HG03571 (cell line): ENCODE results near the gene DYNC1LI1.

Source experiments
- ATAC-seq: cut with Tn5 transposase; IDR thresholded peaks from one replicate; pipeline ENCODE4 v1.9.1; 2021; ENCODE audit not compliant: unreplicated experiment

Gene DYNC1LI1

GRCh38 chr3:32570421-32571191 lies at the start of gene DYNC1LI1:
Gene DYNC1LI1 (minus strand): TSS chr3:32570858. CDS start chr3:32570770, 88 bp downstream.
- peak; percentile 86 for ATAC-seq

- no peak for ATAC-seq
Measured at GRCh38 chr3:32619395-32619794, 48.7 kb upstream of the DYNC1LI1 start.

- no peak for ATAC-seq
Measured at GRCh38 chr3:32616267-32616962, 45.8 kb upstream of the DYNC1LI1 start.

- no peak for ATAC-seq
Measured at GRCh38 chr3:32614956-32615355, 44.3 kb upstream of the DYNC1LI1 start.

- ATAC-seq, result no peak
Measured at GRCh38 chr3:32613183-32613582, 42.5 kb upstream of the DYNC1LI1 start.

GRCh38 chr3:32612547-32612946 lies 41.9 kb upstream of the DYNC1LI1 start:
- no peak for ATAC-seq

- no peak for ATAC-seq
Measured at GRCh38 chr3:32607522-32607921, 36.9 kb upstream of the DYNC1LI1 start.

- ATAC-seq, result no peak
Measured at GRCh38 chr3:32606960-32607359, 36.3 kb upstream of the DYNC1LI1 start.

GRCh38 chr3:32606277-32606676 lies 35.6 kb upstream of the DYNC1LI1 start:
- no peak for ATAC-seq

- no peak for ATAC-seq
Measured at GRCh38 chr3:32603064-32603463, 32.4 kb upstream of the DYNC1LI1 start.

GRCh38 chr3:32602206-32602605 lies 31.5 kb upstream of the DYNC1LI1 start:
- ATAC-seq, result no peak

- ATAC-seq, result no peak
Measured at GRCh38 chr3:32601722-32602121, 31.1 kb upstream of the DYNC1LI1 start.

GRCh38 chr3:32597656-32598055 lies 27.0 kb upstream of the DYNC1LI1 start:
- no peak for ATAC-seq

- ATAC-seq, result no peak
Measured at GRCh38 chr3:32596909-32597369, 26.3 kb upstream of the DYNC1LI1 start.

- ATAC-seq, result no peak
Measured at GRCh38 chr3:32596282-32596908, 25.7 kb upstream of the DYNC1LI1 start.

GRCh38 chr3:32595323-32595722 lies 24.7 kb upstream of the DYNC1LI1 start:
- ATAC-seq, result no peak

- ATAC-seq, result no peak
Measured at GRCh38 chr3:32593903-32594525, 23.4 kb upstream of the DYNC1LI1 start.

- ATAC-seq, result no peak
Measured at GRCh38 chr3:32592696-32593353, 22.2 kb upstream of the DYNC1LI1 start.

- no peak for ATAC-seq
Measured at GRCh38 chr3:32592011-32592410, 21.4 kb upstream of the DYNC1LI1 start.

- ATAC-seq, result no peak
Measured at GRCh38 chr3:32591186-32591585, 20.5 kb upstream of the DYNC1LI1 start.

- no peak for ATAC-seq
Measured at GRCh38 chr3:32586356-32586755, 15.7 kb upstream of the DYNC1LI1 start.
